ENCODE data around the gene AK1. TPM values are rescaled to one million over a fixed set of nuclear protein-coding genes. Genes with fewer than 3 reads are reported as not detected.

The AK1 gene
- total and polyA plus RNA-seq, 7 donors: 310 to 854 (median 778) TPM

DNA sequence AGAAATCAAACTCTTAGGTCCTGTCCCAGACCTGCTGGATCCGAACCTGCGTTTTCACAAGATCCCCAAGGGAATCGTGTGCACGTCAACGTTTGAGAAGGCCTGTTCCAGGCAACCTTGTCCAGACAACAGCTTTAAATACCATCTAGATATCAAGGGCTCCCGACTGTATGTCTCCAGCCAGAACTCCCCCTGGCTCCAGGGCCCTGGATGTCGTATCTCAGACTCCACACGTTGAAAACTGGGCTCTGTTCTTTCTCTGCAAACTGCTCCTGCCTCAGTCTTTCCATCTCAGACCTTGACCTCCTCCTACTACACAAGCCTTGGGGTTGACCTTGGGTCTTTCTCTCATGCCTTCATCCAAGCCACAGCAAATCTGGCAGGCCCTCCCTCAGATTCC, 17.2 kb downstream of the AK1 start:
- TF ChIP-seq CTCF (IDR thresholded peaks at IDR 0.05): no peak
- DNase-seq (no peak), ATAC-seq (no peak)
- peak overlapping the region; percentile 76 for H3K27ac ChIP-seq
- H3K4me3 ChIP-seq: no peak overlapping the region
- peaks cover 0 to 3% of the 10 kb centered on the region in 2 donors for H3K36me3 ChIP-seq (ENCODE audit: insufficient read depth in 1 of 2, low read depth in 1 of 2)
- H3K9me3 ChIP-seq: no peaks in the 10 kb centered on the region
- peaks cover 38% of the 10 kb centered on the region for H3K4me1 ChIP-seq
- no peaks in the 10 kb centered on the region for H3K27me3 ChIP-seq (ENCODE audit: insufficient read depth in 3 of 3, low read length in 2 of 3)
- intact Hi-C loops (cut with DNase I): no loop called here
- 51 to 67% (median 64%) methylated on average over 8 of the region's 8 CpGs for WGBS, 3 donors

DNA sequence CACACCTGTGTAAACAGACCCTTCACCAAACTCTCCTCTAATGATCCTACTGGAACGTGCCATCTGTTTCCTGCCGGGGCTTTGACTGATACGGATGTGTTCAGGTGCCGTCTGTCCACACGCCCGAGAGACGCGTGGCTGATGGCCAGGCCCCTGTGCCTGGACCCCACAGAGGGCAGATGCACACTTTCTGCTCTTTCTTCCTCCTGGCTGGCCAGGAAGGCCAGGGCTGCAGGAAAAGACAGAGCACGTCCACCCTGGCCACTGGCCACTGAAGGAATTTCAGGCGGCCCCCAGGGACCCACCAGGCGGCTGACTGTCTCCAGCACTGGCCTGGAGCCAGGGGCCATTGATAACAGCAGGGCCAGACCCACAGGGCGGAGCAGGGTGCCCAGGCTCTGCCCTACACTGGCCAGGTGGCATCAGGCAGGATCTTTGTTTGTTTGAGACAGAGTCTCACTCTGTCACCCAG, 19.4 kb downstream of the AK1 start:
- peak overlapping the region; percentile 67 for H3K27ac ChIP-seq
- H3K9me3 ChIP-seq: no peaks in the 10 kb centered on the region
- H3K4me3 ChIP-seq: no peak overlapping the region
- WGBS, 3 donors: 29 to 42% (median 33%) methylated on average over 12 of the region's 12 CpGs
- intact Hi-C loops (cut with DNase I): no loop called here
- H3K27me3 ChIP-seq (ENCODE audit: insufficient read depth in 3 of 3, low read length in 2 of 3): no peaks in the 10 kb centered on the region
- ATAC-seq (peak in 1 of 4 donors; percentile 14), DNase-seq (peak; percentile 72 to 82)
- H3K4me1 ChIP-seq: peaks cover 40% of the 10 kb centered on the region
- TF ChIP-seq CTCF (IDR thresholded peaks at IDR 0.05): no peak
- H3K36me3 ChIP-seq (ENCODE audit: insufficient read depth in 1 of 2, low read depth in 1 of 2): no peaks in the 10 kb centered on the region

DNA sequence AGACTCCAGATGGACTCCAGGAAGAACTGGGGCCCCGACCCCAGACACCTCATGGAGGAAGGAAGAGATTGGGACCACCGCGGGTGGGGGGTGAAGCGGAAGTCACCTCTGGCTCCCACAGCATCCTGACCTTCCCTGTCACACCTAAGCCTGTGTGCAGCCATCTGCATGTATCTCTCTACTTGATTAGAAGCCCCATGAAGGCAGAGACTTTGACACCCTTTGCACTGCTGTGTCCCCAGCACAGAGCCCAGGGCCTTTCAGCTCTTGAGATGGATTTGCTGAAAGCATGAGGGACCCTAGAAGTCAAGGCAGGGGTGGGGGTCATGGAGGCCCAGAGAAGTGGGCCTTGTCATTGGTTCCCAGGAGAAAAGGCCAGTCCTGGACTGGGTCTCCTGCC, 20.2 kb downstream of the AK1 start:
- Histone ChIP-seq H3K27ac (peak overlapping the region; percentile 67), H3K4me3 (no peak overlapping the region), H3K27me3 (ENCODE audit: insufficient read depth in 3 of 3, low read length in 2 of 3) (no peaks in the 10 kb centered on the region), H3K4me1 (peaks cover 32% of the 10 kb centered on the region), H3K9me3 (no peaks in the 10 kb centered on the region), H3K36me3 (ENCODE audit: insufficient read depth in 1 of 2, low read depth in 1 of 2) (peaks cover 0 to 3% of the 10 kb centered on the region in 2 donors)
- intact Hi-C loops (cut with DNase I): no loop called here
- ATAC-seq: no peak
- no peak for TF ChIP-seq CTCF (IDR thresholded peaks at IDR 0.05)
- WGBS, 3 donors: 48 to 66% (median 61%) methylated on average over 4 of the region's 4 CpGs
- DNase-seq: no peak

- Histone ChIP-seq H3K27ac (peak overlapping the region; percentile 32), H3K4me1 (peaks cover 27% of the 10 kb centered on the region), H3K36me3 (ENCODE audit: insufficient read depth in 1 of 2, low read depth in 1 of 2) (peaks cover 0 to 6% of the 10 kb centered on the region in 2 donors), H3K4me3 (no peak overlapping the region), H3K9me3 (no peaks in the 10 kb centered on the region), H3K27me3 (ENCODE audit: insufficient read depth in 3 of 3, low read length in 2 of 3) (no peaks in the 10 kb centered on the region)
- ATAC-seq: no peak
- DNase-seq: no peak
- intact Hi-C loops (cut with DNase I): no loop called here
- no peak for TF ChIP-seq CTCF (IDR thresholded peaks at IDR 0.05)
- whole genome bisulfite sequencing, 3 donors: 88 to 94% (median 91%) methylated on average over 8 of the region's 8 CpGs
Measured at GRCh38 chr9:127856729-127857116, 20.8 kb downstream of the AK1 start.

GRCh38 chr9:127856094-127856728, 21.3 kb downstream of the AK1 start:
- no peak for DNase-seq
- intact Hi-C loops (cut with DNase I): no loop called here
- H3K4me1 ChIP-seq: peaks cover 22% of the 10 kb centered on the region

More at GRCh38 chr9:127856094-127856728, 21.3 kb downstream of the AK1 start:
- Histone ChIP-seq H3K9me3 (no peaks in the 10 kb centered on the region), H3K36me3 (ENCODE audit: insufficient read depth in 1 of 2, low read depth in 1 of 2) (peaks cover 0 to 6% of the 10 kb centered on the region in 2 donors), H3K27me3 (ENCODE audit: insufficient read depth in 3 of 3, low read length in 2 of 3) (no peaks in the 10 kb centered on the region), H3K4me3 (no peak overlapping the region), H3K27ac (peak overlapping the region; percentile 32)
- 47 to 55% (median 52%) methylated on average over 11 of the region's 11 CpGs for WGBS, 3 donors
- no peak for TF ChIP-seq CTCF (IDR thresholded peaks at IDR 0.05)
- ATAC-seq: no peak

Data from psoas muscle (tissue), 8 donors.